Ectodermal cell (in vitro differentiated cells): ENCODE results near the gene JAKMIP2.

Experiments used
- H3K27ac ChIP-seq: 2 replicates; pipeline ENCODE4 v1.7.0; 2013; ENCODE audit warnings: mild to moderate bottlenecking, low read depth, low read length; ENCODE audit not compliant: insufficient read depth, poor library complexity, severe bottlenecking
- H3K27me3 ChIP-seq: 2 replicates; pipeline ENCODE4 v1.7.0; 2013; ENCODE audit warnings: mild to moderate bottlenecking, low read length; ENCODE audit not compliant: insufficient read depth, control insufficient read depth, poor library complexity, severe bottlenecking
- H3K36me3 ChIP-seq: one replicate; pipeline ENCODE4 v1.7.0; 2013; ENCODE audit warnings: low read length; ENCODE audit not compliant: control insufficient read depth, insufficient read depth
- H3K4me1 ChIP-seq: one replicate; pipeline ENCODE4 v1.7.0; 2013; ENCODE audit warnings: low read length; ENCODE audit not compliant: control insufficient read depth, insufficient read depth
- H3K4me3 ChIP-seq: 2 replicates; pipeline ENCODE4 v1.7.0; 2013; ENCODE audit warnings: low read depth, low read length, control low read depth; ENCODE audit not compliant: insufficient read depth
- H3K9me3 ChIP-seq: 2 replicates; pipeline ENCODE4 v1.7.0; 2013; ENCODE audit warnings: mild to moderate bottlenecking, low read length, moderate library complexity; ENCODE audit not compliant: control insufficient read depth
- WGBS, 2 experiments: methylation state at CpG; one replicate each; pipeline ENCODE4 v1.1.7; 2013; ENCODE audit warnings: missing lambda C conversion rate in 2 of 2; 5-methylcytosine and 5-hydroxymethylcytosine counted together

The JAKMIP2 gene

DNA sequence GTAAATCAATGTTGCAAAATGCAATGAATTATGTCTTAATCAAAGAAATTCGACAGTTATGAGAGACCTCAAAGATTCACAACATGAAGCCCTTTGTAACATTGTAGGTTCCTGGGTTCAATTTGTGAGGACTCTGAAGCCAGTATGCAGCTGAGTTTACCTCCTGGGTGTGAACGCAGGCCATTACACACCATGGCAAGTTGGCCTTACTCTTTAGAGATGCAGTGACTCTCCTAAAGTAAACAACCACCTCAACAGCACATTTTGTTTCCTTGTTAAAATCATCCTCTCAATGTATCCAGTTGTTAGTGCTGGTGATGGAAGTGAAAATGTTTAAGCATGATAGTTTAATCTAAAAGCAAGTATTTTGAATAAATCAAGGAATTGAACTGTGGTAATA is 73.8 kb downstream of the JAKMIP2 start:
- Histone ChIP-seq H3K27me3 (no peaks in the 10 kb centered on the region), H3K9me3 (no peaks in the 10 kb centered on the region), H3K36me3 (no peaks in the 10 kb centered on the region), H3K27ac (no peak overlapping the region), H3K4me3 (no peak overlapping the region), H3K4me1 (peaks cover 7% of the 10 kb centered on the region)
- WGBS, 2 experiments, result 75 to 81% methylated on average over 2 of the region's 2 CpGs

DNA sequence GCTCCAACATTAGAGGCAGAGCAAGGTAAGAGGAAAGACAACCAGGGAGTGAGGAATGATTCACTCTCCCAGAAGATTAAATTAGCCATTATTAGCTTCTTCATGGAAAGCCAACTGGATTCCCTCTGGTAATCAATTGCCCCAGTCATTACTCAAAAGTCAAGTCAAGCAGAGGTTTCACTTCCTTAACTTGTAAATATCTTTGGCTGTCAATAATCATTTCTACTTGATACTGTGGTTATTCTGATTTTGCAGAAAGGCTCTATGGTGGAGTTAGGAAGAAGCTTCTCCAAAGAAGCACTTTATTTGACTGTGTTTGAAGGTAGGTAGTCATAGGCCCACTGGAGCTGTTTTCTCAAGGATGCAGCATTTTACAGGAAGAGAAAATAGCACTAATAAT is 78.0 kb downstream of the JAKMIP2 start:
- Histone ChIP-seq H3K36me3 (no peaks in the 10 kb centered on the region), H3K4me1 (peaks cover 7% of the 10 kb centered on the region), H3K9me3 (no peaks in the 10 kb centered on the region), H3K27ac (no peak overlapping the region), H3K4me3 (no peak overlapping the region), H3K27me3 (no peaks in the 10 kb centered on the region)

DNA sequence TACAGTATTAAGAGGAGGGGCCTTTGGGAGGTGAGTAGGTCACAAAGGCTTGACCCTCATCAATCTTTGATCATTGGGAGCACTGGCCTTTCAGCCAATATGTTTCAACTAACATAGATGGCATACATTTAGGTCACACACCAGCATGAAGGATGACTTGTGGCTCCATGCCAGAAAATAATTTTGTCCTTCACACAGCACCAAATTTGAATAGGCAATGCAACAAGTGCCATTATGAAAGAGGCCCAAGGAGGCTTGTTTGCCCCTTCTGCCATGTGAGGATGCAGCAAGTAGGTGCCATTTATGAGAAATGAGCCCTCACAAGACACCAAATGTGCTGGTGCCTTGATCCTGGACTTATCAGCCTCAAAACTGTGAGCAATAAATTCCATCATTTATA is 81.1 kb downstream of the JAKMIP2 start:
- Histone ChIP-seq H3K9me3 (peaks cover 2% of the 10 kb centered on the region), H3K36me3 (peaks cover 5% of the 10 kb centered on the region), H3K4me3 (no peak overlapping the region), H3K27ac (no peak overlapping the region), H3K27me3 (no peaks in the 10 kb centered on the region), H3K4me1 (peaks cover 7% of the 10 kb centered on the region)

DNA sequence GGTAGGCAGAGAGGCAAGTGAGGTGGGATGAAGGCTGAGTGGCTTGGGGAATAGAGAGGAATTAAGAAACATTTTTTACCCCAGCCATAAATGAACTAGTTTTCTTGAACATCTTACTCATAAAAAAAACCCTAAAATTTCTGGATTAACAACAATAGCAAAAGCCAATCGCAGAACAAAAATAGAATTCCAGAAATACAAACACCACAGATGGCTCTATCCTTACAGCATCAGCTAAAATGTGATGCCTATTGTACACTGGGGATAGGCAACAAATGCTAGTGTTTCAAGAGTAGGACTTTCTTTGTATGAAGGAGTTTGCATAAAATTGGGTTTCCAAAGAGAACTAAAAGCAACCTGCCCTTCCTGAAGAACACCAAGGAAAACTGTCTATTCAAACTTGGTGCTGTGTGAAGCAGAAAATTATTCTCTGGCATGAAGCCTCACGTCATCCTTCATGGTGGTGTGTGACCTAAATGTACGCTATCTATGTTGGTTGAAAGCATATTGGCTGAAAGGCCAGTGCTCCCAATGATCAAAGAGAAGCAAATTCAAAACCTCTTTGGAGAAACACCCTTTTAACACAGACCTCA is 82.9 kb downstream of the JAKMIP2 start:
- 94 to 98% methylated on average over 3 of the region's 3 CpGs for WGBS, 2 experiments
- H3K9me3 ChIP-seq, result peaks cover 2% of the 10 kb centered on the region
- H3K36me3 ChIP-seq, result peaks cover 5% of the 10 kb centered on the region
- no peak overlapping the region for H3K4me3 ChIP-seq
- no peaks in the 10 kb centered on the region for H3K4me1 ChIP-seq
- H3K27me3 ChIP-seq, result no peaks in the 10 kb centered on the region
- no peak overlapping the region for H3K27ac ChIP-seq

DNA sequence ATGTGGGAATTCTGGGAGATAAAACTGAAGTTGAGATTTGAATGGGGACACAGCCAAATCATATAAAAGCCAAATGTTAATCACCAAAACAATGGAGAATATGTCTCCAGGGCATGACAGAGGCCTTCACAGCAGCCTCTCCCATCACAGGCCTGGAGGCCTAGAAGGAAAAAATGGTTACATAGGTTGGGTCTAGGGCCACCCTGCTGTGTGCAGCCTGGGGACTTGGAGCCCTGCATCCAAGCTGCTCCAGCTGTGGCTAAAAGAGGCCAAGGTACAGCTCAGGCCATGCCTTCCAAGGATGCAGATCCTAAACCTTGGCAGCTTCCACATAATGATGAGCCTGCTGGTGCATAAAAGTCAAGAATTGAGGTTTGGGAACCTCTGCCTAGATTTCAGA is 85.1 kb downstream of the JAKMIP2 start:
- no peak overlapping the region for H3K27ac ChIP-seq
- H3K9me3 ChIP-seq, result peaks cover 2% of the 10 kb centered on the region
- H3K36me3 ChIP-seq, result peaks cover 5% of the 10 kb centered on the region
- H3K27me3 ChIP-seq, result no peaks in the 10 kb centered on the region
- no peaks in the 10 kb centered on the region for H3K4me1 ChIP-seq
- no peak overlapping the region for H3K4me3 ChIP-seq

DNA sequence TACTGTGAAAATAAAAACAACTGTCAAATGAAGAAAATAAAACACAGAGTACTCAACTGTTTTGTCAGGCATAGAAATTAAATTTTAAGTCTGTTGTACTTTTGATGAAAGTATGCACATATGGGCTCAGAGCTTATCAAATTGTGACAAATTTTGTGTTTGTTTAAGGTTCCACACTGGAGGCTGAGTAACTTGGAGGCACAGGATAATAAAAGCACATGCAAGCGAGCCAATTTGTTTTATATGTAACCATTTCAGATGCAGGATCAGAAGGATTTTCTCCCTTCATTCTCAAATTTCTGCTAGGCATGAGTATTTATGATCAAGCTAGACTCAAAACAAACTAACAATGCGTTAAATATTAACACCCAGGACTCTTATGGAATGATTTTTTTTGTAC is 87.8 kb downstream of the JAKMIP2 start:
- no peaks in the 10 kb centered on the region for H3K4me1 ChIP-seq
- WGBS, 2 experiments, result 83 to 98% methylated on average over 1 to 2 of the region's 2 CpGs
- no peak overlapping the region for H3K4me3 ChIP-seq
- no peak overlapping the region for H3K27ac ChIP-seq
- peaks cover 2% of the 10 kb centered on the region for H3K9me3 ChIP-seq
- peaks cover 5% of the 10 kb centered on the region for H3K36me3 ChIP-seq
- no peaks in the 10 kb centered on the region for H3K27me3 ChIP-seq

DNA sequence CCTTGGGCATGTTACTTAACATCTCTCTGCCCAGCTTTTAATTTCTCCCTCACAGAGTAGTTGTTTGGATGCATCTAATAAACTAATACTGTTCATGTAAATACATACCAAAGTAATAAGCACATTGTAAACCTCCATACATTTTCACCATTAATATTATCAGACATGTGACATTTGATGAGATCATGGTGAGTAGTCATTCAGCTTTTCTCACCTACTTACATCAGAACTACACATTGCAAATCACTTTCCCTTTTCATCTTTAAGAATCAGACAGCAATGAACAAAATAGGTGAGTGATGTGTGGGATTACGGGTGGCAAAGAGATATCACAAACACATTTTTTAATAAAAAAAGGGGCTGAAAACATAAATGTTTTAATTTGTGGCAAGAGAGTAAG is 89.3 kb downstream of the JAKMIP2 start:
- H3K27me3 ChIP-seq, result no peaks in the 10 kb centered on the region
- H3K36me3 ChIP-seq, result peaks cover 5% of the 10 kb centered on the region
- H3K27ac ChIP-seq, result no peak overlapping the region
- no peak overlapping the region for H3K4me3 ChIP-seq
- H3K9me3 ChIP-seq, result peaks cover 2% of the 10 kb centered on the region
- H3K4me1 ChIP-seq, result no peaks in the 10 kb centered on the region
- WGBS, 2 experiments, result no CpG with 5 or more reads among the region's 1 CpG

DNA sequence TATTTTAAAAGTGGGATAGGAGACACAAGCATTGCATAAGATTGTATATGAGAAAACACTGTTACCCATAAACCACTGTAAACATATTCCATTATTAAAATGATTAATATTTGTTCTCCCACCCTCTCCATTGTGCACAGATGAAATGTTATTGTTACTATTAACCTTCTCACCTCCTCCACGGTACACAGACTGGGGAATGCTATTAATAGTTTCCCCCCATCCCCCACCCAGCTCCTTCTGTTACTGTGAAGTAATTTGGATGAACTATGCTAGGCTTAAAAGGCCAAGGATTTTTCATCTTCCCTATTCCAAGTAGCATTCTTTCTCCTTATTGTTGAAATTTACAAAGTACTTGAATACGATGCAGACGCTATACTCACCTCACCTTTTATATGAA is 91.4 kb downstream of the JAKMIP2 start:
- Histone ChIP-seq H3K9me3 (no peaks in the 10 kb centered on the region), H3K27me3 (no peaks in the 10 kb centered on the region), H3K36me3 (no peaks in the 10 kb centered on the region), H3K4me3 (no peak overlapping the region), H3K27ac (no peak overlapping the region), H3K4me1 (no peaks in the 10 kb centered on the region)
- WGBS, 2 experiments, result 94 to 98% methylated on average over 2 of the region's 3 CpGs

DNA sequence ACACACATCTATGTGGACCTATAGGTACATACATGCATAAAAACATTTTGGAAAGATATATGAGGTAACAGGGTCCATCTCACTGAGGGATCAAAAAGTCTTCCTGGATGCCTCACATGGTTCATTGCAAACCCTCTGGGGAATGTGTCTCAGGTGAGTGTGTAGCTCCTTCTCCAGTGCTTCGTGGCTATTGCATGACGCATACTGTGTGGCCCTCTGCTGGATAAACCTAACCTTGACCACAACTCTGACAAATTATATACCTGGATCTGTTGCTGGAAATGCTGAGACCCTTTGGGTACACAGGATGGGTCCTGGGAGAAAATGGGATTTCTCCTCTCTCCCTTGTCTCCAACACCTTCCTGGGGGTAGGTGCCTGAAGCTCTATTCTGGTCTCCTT is 91.9 kb downstream of the JAKMIP2 start:
- no peaks in the 10 kb centered on the region for H3K36me3 ChIP-seq
- H3K4me1 ChIP-seq, result no peaks in the 10 kb centered on the region
- H3K9me3 ChIP-seq, result no peaks in the 10 kb centered on the region
- H3K27ac ChIP-seq, result no peak overlapping the region
- no peak overlapping the region for H3K4me3 ChIP-seq
- H3K27me3 ChIP-seq, result no peaks in the 10 kb centered on the region
- 85 to 87% methylated on average over 2 of the region's 2 CpGs for WGBS, 2 experiments

DNA sequence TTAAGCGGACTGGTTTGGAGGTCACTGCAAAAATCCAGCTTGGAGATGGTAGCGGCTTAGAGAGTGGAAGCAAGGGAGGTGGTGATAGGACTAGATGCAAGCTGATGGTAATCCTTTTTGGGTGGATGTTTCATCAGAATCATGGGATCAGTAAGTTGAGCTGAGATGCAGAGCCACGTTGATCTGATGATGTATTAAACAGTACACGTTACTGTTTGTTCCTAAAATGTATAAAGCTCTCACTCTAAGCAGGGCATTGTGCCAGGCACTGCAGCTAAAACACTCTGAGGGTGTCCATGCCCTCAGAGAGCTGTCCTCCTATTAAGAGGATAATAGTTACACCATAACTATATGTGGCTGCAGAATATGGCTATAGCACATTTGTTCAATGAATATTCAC is 93.1 kb downstream of the JAKMIP2 start:
- no peaks in the 10 kb centered on the region for H3K4me1 ChIP-seq
- 94 to 97% methylated on average over 4 of the region's 4 CpGs for WGBS, 2 experiments
- no peak overlapping the region for H3K27ac ChIP-seq
- H3K27me3 ChIP-seq, result no peaks in the 10 kb centered on the region
- no peaks in the 10 kb centered on the region for H3K36me3 ChIP-seq
- no peak overlapping the region for H3K4me3 ChIP-seq
- H3K9me3 ChIP-seq, result no peaks in the 10 kb centered on the region
